OCI-LY3 (cell line): ENCODE measurements around the gene SERINC3.

Source experiments
- EZH2phosphoT487 ChIP-seq: fragments of 200-600 bp; shearing (Covaris generic); IDR thresholded peaks from 2 replicates; pipeline ENCODE4 v1.6.1; 2018; ENCODE audit warnings: antibody characterized with exemption, mixed run types, low read depth
- TF ChIP-seq, protein P1 (sequence below): fragments of 200-600, 300-600 bp; sonication (generic); IDR thresholded peaks from 2 replicates; pipeline ENCODE4 v1.5.1; 2014; ENCODE audit warnings: antibody characterized with exemption, low read length, low read depth

- TF ChIP-seq, protein P1, sequence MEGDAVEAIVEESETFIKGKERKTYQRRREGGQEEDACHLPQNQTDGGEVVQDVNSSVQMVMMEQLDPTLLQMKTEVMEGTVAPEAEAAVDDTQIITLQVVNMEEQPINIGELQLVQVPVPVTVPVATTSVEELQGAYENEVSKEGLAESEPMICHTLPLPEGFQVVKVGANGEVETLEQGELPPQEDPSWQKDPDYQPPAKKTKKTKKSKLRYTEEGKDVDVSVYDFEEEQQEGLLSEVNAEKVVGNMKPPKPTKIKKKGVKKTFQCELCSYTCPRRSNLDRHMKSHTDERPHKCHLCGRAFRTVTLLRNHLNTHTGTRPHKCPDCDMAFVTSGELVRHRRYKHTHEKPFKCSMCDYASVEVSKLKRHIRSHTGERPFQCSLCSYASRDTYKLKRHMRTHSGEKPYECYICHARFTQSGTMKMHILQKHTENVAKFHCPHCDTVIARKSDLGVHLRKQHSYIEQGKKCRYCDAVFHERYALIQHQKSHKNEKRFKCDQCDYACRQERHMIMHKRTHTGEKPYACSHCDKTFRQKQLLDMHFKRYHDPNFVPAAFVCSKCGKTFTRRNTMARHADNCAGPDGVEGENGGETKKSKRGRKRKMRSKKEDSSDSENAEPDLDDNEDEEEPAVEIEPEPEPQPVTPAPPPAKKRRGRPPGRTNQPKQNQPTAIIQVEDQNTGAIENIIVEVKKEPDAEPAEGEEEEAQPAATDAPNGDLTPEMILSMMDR = no peak
- no peak for TF ChIP-seq EZH2phosphoT487
Observed at GRCh38 chr20:44570367-44570766, 48.5 kb upstream of the SERINC3 start.
